HCT116 (cell line): Measurements from ENCODE around the gene PRLH.

Experiments
- CTCF ChIP-seq, 3 experiments: fragments of 200-600 bp in 1 of 3; sonication (generic) in 1 of 3; IDR thresholded peaks in 2 of 3; conservative IDR thresholded peaks in 1 of 3; 2 replicates each; pipeline ENCODE4 v1.5.1; 2012 to 2017; ENCODE audit warnings: low read depth in 2 of 3, low read length in 2 of 3, antibody characterized with exemption in 1 of 3, borderline replicate concordance in 1 of 3, control low read depth in 1 of 3, mild to moderate bottlenecking in 1 of 3, mixed read lengths in 1 of 3, mixed run types in 1 of 3, moderate library complexity in 1 of 3; ENCODE audit not compliant: insufficient read depth in 1 of 3
- EGR1 ChIP-seq: IDR thresholded peaks from 2 replicates; pipeline ENCODE4 v1.6.1; 2012; ENCODE audit warnings: low read depth
- EZH2 ChIP-seq: fragments of 200-600 bp; sonication (generic); IDR thresholded peaks from 2 replicates; pipeline ENCODE4 v1.6.1; 2017; ENCODE audit warnings: antibody characterized with exemption, mixed run types
- EZH2phosphoT487 ChIP-seq: fragments of 200-600 bp; IDR thresholded peaks from 2 replicates; pipeline ENCODE4 v1.6.1; 2018; ENCODE audit warnings: antibody characterized with exemption, borderline replicate concordance
- MAX ChIP-seq: IDR thresholded peaks from 2 replicates; pipeline ENCODE4 v1.6.1; 2012
- POLR2A ChIP-seq: IDR thresholded peaks from 2 replicates; pipeline ENCODE4 v1.7.0; 2011; ENCODE audit warnings: borderline replicate concordance; ENCODE audit not compliant: insufficient read depth, insufficient read length; ENCODE audit errors: extremely low read depth
- POLR2AphosphoS5 ChIP-seq: IDR thresholded peaks from 2 replicates; pipeline ENCODE4 v1.6.1; 2011; ENCODE audit warnings: mild to moderate bottlenecking, low read depth, low read length, moderate library complexity
- RAD21 ChIP-seq: IDR thresholded peaks from 2 replicates; pipeline ENCODE4 v1.6.1; 2012; ENCODE audit warnings: low read depth, mild to moderate bottlenecking
- REST ChIP-seq: IDR thresholded peaks from 2 replicates; pipeline ENCODE4 v1.6.1; 2012; ENCODE audit warnings: low read depth
- SP1 ChIP-seq: IDR thresholded peaks from 2 replicates; pipeline ENCODE4 v1.6.1; 2012; ENCODE audit warnings: low read depth
- YY1 ChIP-seq: IDR thresholded peaks from 2 replicates; pipeline ENCODE4 v1.6.1; 2011; ENCODE audit warnings: low read length, low read depth, moderate library complexity, mild to moderate bottlenecking; ENCODE audit not compliant: insufficient replicate concordance; ENCODE audit errors: extremely low read depth

GRCh38 chr2:237577956-237578870, 11.8 kb downstream of the PRLH start:
- no peak for TF ChIP-seq POLR2A
- no peak for TF ChIP-seq RAD21
- TF ChIP-seq REST, result no peak
- TF ChIP-seq EZH2phosphoT487, result no peak
- TF ChIP-seq CTCF (IDR thresholded peaks at IDR 0.05 in 2 of 3, conservative IDR thresholded peaks at IDR 0.05 in 1 of 3; ENCODE audit: borderline replicate concordance in 1 of 3, insufficient read depth in 1 of 3, low read depth in 2 of 3, low read length in 2 of 3), result no peak
- TF ChIP-seq MAX, result no peak
- TF ChIP-seq EGR1, result no peak
- TF ChIP-seq POLR2AphosphoS5, result no peak
- TF ChIP-seq EZH2, result no peak
- no peak for TF ChIP-seq YY1
- no peak for TF ChIP-seq SP1
